Left hindlimb (tissue), 1 donor: ENCODE results near the gene IL17C.

Experiments
- DNase-seq: peaks from one replicate; pipeline ENCODE4 v3.0.0-alpha.2; 2018

IL17C gene

DNA sequence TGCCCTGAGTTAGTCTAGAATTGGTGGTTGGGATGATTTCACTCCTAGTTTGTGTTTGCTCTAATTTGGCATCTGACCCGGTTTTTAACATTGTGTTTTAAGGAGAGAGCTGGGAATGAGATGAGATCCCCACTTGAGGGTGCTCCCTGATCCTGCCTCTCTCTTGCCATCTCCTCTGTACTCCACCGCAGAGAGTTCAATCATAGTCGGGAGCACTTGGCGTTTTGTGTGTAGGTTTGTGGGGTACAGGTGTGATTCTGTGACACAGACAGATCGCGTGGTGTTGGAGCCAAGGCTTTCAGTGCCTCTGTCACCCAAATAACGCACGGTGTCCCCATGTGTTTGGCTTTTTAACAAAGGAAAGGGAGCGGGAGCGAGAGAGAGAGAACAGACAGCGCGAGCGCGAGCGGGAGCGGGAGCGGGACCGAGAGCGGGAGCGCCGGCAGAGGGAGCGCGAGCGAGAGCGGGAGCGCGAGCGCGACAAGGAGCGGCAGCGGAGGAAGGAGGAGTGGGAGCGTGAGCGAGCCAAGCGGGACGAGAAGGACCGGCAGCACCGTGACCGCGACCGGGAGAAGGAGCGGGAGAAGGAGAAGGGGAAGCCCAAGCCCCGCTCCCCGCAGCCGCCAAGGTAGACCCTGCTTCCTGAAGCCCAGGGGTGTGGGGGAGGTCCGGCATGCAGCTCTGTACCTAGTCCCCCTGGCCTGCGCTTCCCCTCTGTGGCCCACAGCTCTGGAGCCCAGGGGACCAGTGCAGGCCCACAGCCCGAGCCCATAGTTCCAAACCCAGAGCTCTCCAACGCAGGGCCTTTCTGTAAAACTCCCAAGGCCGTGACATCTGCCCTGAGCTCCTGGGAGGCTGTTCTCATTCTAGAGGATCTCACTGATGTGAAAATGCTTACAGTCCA lies 27.2 kb upstream of the IL17C start:
- DNase-seq: no peak

DNA sequence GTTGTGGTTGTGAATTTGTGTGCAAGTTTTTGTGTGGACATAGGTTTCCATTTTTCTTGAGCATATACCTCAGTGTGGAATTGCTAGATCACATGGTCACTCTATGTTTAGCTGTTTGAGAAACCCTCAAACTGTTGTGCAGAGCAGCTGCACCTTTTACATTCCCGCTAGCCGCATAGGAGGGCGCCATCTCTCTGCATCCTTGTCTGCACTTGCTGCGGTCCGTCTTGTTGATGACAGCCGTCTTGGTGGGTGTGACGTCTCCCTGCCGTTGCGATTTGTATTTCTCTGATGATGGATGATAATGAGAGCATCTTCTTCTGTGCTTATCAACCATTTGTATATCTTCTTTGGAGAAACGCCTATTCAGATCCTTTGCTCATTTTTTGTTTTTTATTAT lies 25.1 kb upstream of the IL17C start:
- no peak for DNase-seq

DNA sequence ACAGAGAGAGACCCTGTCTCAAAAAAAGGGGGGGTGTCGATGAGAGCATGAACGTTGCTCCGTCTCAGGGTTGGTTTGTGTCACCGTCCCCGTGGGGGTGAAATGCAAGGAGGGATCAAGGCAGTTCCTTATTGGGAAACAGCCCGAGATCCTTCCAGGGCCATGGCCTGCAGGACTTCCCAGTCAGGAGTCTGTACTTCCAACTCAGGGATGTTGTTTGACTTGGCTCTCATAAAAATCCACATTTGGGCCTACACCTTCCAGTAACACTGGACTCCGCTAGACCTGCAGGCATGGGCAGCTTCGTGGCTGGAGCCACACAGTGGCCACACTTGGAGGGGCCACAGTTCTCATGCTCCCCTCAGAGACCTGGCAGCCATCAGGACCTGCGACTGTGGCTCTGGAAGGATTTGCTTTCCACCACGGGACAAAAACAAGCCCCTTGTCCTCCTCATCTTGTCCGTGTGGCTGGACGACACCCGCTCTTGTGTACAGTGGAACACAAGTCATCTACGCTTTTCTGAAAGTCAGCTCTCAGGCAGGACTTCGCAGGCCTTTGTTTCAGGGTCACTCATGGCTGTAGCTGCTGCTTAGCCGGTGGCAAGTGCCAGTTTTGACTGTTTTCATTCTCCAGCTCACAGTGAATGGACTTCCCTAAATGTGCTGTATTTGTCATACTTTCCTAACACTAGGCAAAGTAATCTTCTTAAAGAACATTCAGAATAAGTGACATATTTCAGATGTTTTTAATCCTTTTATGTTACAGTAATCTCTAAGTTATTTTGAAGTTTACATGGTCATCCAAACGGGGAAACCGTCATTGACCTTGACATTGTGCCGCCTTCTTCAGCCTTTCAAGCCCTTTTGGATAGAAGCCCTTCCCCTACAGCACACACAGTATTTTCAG lies 24.2 kb upstream of the IL17C start:
- DNase-seq: no peak

DNA sequence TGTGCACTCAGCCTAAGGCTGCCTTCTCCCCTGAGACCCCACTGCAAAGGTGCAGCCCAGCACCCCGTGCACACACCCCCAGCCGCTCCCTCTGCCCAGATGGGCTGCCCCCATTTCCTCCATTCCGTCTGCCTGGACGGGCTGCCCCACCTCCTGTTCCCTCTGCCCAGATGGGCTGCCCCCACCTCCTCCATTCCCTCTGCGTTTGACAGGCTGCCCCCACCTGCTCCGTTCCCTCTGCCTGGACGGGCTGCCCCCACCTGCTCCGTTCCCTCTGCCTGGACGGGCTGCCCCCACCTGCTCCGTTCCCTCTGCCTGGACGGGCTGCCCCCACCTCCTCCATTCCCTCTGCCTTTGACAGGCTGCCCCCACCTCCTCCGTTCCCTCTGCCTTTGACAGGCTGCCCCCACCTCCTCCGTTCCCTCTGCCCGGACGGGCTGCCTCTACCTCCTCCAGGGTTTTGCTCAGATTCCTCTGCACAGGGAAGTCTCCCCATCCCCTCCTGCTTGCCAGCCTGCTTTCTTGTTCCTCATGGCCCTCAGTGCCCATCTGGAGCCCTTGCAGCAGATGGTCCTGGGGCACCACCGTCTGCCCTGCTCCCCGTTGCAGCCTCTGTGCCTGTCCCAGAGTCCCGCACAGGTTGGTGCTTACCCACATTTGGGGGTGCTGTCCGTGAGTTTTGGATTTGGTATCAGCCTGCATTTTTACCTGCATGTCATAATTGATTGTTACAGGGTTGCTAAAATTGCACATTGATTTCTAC lies 23.4 kb upstream of the IL17C start:
- DNase-seq: no peak

DNA sequence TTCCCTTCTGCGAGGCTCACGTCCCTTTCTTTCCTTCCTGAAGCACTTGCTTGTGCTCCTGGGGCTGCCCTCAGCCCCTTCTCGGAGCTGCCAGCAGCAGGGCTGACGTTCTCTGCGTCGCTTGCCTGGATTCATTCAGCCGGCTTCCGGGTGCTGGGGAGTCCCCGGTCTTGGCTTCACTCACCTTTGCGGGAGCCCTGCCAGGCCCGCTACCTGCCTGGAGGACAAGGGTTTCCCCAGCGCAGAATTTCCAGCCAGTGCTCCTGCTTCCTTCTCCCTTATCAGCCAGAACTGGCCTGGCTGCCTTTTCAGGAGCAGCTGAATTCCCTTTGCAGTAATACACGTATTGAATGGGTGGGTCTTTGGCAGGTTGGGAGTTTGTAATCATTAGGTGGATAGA lies 22.1 kb upstream of the IL17C start:
- DNase-seq: no peak

DNA sequence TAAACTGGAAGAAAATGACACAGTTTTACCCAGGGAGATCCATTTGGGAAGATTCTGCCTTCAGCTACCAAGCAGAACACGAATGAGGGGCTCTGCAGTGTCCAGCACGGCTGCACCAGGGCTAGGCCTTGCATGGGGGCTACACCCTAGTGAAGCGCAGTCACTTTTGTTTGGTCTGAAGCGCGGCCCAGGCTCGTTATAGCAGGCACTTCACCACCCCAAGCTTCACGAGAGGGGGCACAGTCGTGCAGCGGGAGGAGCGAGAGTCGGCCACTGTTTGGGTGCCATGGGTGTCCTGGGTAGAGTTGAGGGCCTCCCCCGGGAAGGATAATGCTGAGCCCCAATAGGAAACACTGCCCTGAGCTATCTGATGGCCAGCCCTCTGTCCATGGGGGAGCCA lies 21.6 kb upstream of the IL17C start:
- DNase-seq: no peak

DNA sequence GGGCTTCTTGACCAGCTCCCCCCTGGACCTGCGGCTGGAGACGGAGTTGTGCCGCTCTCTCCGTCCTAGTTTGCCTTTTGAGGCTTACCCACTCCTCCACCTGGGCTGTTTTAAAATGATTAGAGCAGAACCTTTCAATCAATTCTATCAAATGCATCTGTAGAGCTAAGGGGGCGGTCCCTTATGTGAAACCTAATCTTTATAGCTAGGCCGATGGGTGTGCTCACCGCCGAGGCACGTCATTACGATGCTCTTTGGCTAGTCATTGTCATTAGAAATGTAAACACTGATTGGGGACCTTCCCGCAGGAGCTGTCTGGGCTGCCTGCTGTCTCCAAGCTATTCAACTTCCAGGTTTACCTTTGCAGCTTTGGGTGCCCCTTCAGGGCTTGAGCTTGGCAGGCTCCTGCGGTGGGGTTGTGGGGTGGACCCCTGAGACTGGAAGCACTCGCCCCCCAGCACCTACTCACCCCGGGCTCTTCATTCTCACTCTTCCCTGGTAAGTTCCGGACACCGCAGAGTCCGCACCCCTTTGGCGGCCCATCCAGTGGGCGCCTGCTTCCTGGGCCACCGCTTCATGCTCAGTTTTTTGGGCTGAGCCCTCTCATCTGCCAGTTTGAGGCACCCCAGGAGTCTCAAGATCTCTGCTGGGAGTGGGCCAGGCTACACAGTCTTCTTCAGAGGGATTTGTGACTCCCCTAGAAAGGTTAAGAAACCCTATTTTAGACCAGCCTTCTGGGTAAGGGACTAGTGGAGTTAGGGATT lies 20.9 kb upstream of the IL17C start:
- DNase-seq: no peak

DNA sequence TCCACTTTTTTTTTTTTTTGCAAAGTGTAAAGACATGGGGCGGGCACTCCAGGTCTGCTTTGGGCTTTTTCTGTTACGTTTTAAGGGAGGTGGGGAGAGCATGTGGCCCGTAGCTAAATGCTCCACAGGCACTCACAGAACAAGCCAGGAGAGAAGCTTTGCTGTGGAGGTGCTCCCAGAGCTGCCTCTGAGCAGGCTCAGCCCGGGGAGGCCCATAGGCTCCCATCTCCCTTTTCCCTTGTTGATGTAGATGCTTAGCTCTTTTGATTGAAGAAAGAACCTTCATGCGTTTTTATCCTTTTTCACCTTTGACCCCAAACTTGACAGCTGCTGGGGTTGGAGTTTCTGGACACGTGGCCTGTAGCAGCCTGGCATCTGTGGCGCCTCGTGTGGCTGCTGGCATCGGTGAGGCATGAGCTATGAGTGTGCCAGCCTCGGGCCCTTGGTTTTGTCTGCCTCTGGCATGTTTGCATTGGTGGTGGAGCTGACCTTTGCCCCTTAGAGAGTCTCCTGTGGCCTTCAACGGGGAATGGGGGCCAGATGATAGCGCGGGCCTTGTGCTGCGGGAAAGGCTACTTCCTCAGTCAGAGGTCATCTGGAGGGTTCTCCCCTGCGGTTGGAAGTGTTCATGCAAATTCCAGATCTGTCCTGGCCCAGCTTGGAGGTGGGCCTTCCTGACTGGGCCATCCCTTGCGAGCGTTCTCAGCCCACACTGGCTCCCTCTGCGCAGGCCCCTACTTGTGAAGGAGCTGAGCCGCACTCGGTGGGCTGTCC lies 20.0 kb upstream of the IL17C start:
- DNase-seq: no peak

DNA sequence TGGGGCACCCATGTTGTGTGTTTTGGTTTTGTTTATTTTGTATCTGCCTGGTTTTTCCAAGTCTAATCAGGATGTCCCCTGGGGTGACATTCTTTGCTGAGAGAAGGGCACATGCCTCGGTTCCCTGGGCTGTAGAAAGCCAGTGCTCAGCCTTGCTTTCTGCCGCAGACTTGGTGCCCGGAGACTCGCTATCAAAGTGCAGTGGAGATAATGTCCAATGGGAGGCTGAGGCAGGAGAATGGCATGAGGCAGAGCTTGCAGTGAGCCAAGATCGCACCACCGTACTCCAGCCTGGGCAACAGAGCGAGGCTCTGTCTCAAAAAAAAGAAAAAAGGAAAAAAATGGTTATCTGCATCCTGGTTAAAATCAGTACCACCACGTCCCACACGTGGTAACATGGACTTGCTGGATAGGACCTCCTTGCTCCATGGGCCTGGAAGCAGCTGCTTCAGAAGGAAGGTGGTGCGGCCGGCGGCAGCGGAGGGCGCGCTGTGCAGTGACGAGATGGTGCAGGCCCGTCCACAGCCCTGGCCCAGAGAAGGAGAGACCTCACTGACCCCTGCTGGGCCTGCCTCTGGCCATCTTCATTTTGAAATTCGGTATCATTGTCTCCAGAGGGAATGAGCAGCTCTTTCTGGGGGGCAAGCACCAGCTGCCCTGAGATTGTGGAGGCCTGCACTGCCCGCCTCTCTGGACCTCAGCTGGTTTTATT lies 19.3 kb upstream of the IL17C start:
- no peak for DNase-seq

DNA sequence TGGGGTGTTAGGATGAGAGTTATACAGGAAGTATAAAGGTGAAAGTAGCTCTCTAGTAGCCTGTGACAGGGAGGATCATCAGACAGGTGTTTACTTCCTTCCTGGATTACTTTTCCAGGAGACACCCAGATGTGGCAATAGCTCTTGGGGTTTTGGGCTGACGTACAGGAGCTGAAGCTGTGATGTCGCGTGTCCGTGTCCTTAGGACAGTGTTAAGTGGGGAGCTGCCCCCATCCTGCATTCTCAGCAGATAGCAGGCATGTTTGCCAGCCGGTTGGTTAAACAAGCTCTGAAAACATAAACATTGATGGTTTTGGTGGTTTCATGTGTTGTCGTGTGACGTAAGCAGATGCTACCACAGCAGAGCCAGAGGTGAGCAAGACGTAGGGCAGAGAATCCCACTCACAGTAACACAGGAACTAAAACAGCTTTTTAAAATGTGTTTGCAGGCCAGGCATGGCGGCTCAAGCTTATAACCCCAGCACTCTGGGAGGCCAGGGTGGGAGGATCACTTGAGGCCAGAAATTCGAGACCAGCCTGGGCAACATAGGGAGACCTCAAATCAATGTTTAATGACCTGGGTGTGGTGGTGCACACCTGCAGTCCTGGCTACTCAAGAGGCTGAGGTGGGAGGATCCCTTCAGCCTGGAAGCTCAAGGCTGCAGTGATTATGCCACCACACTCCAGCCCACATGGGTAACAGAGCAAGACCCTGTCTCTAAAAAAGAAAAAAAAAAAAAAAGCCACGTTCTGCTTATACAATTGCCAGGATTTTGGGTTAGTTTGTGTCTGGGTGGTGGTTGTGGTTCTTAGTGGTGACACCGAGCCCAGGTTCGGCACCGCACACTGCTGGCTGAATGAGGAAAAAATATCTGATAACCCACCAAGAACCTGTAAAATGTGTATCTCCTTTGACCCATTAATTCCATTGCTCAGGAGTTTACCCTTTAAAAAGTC lies 18.2 kb upstream of the IL17C start:
- no peak for DNase-seq

DNA sequence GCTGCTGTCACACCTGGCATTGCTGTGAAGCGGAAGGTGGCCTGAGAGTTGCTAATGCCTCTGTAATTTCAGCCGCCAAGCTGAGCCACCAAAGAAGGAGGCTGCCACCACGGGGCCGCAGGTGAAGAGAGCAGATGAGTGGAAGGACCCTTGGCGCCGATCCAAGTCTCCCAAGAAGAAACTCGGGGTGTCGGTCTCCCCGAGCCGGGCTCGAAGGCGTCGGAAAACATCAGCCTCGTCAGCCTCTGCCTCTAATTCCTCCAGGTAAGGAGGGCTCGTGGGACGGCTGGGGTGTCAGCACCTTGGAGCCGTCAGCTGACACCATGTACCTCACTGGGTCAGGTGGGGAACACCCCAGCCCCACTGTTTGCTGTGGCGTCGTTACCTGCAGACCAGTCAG lies 16.2 kb upstream of the IL17C start:
- DNase-seq: no peak

DNA sequence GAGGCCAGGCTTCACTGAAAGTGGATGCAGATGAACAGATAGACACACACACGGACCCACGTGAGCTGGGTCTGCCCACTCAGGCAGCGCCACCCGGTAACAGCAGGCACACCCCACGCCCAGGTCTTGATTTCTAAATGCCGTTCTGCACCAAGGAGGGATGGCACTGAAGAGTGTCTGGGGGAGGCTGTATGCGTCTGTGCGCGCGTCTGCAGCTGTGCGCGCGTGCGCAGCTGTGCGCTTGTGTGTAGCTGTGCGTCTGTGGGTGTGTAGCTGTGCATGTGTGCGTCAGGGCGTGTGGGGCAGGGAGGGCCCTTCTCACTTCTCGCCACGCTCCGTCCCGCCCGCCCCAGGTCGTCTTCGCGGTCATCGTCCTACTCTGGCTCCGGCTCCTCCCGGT lies 15.5 kb upstream of the IL17C start:
- no peak for DNase-seq

DNA sequence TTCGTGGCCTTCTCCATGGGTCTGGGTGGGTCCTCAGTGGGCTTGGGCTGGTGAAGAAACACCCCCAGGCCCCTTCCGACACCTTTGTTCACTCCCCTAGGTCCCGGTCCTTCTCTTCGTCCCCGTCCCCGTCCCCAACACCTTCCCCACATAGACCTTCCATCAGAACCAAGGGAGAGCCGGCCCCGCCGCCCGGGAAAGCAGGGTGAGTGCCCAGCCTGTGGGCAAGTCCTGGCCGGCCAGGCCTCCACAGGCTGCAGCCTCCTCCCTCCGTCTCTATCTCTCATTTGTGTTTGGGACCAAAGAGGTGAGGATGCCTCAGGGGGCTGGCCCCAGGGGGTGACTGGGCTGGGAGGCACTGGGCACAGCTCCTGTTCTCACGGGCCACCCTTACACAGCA lies 14.5 kb upstream of the IL17C start:
- DNase-seq: no peak

DNA sequence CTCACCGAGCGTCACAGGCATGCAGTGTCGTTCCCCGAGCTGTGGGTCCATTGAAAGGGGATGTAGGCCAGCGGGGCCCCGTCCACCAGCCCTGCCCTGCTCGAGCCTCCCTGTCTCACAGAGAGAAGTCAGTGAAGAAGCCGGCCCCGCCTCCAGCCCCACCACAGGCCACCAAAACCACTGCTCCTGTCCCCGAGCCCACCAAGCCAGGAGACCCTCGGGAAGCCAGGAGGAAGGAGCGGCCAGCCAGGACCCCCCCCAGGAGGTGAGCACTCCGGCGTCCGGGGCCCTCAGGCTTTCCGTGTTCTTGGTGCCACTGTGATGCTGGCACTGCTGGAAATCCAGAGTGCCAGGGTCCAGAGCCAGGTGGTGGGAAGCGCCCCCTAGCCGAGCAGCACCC lies 13.9 kb upstream of the IL17C start:
- DNase-seq: no peak

DNA sequence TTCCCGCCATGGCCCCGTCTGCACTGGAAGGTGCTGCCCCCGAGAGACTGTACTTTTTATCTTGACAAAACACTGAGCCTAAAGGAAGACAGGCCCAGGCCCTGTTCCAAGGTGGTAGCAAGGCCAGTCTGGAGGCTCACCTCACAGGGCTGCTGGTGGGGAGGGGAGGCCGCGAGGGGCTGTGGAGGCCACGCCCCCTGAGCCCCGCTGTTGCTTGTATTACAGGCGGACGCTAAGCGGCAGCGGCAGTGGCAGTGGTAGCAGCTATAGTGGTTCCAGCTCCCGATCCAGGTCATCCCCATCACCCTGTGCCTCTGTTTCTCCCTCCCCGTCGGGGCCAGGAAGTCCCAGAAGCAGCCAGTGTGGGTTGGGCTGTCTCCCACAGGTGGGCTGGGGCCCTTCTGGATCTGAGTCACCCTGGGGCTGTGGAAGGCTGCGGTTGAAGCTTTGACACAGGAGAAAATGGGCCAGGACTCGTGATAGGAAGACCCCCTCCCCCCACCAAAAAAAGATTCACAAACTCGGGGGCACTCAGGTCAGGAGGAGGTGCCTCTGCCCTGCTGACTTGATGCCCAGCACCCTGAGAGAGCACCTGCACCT lies 13.3 kb upstream of the IL17C start:
- no peak for DNase-seq

DNA sequence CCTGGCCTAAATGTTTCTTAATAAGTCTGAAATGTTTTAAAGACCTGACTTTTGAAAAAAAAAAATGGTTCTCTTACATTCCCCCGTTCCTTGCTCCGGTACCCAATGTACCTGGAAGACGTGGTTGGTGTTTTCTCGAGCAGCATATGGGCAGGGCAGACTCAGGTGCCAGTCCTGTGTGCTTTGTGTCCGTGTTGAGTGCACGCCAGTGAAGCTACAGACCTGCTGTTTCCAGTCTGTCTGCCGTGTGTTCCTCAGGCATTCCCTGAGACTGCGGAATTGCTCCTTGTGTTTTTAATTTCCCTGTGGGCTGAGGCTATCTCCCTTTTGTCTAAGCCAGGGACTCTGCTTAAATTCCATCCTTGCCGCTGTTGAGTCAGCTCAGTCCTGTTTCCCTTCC lies 11.7 kb upstream of the IL17C start:
- DNase-seq: no peak

DNA sequence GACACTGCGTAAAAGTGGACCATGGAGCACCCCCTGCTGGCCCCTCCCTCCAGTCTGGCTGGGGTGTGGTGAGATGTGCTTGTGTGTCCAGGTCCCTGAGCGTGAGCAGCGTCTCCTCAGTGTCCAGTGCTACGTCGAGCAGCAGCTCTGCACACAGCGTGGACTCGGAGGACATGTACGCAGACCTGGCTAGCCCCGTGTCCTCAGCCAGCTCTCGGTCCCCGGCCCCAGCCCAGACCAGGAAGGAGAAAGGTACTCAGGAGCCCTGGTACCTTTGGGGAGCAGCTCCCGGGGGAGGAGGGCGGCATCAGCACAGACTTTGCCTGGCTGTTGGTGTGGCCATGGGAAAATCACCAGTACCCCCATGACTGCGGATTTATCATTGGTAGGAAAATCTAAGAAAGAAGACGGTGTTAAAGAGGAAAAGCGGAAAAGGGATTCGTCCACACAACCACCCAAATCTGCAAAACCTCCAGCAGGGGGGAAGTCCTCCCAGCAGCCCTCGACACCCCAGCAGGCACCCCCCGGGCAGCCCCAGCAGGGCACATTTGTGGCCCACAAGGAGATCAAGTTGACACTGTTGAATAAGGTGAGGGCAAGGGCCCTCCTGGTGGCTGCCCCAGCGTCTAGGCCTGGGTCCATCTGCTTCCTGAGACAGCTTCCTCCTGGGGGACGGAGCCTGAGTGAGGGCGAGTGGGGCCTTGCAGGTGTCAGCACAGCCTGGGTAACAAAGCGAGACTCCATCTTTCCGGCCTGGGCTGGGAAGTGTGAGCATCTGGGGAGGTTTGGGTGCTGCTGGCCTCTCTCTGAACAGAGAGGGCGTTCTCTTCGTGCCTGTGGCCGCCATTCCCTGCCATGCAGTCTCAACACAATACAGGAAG lies 10.6 kb upstream of the IL17C start:
- DNase-seq: no peak

DNA sequence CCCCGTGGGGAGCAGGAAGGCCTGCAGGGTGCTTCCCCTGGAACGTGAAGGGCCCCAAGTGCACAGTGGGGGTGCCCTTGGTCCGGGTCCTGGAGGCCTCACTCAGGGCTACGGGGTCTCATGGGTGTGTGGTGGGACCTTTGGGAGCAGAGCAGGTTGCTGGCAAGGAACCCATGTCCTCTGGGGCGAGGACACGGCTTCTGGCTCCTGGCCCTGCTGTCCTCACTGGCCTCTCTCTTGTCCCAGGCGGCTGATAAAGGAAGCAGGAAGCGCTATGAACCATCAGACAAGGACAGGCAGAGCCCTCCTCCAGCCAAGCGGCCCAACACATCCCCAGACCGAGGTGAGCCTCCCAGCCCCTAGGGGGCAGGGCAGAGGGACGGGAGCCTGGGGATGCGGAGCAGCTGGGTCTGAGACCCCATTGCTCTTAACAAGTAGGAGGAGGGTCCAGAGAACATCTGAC lies 9.8 kb upstream of the IL17C start:
- DNase-seq: no peak
